Prostate gland (tissue), 2 donors: Measurements from ENCODE around the gene EHBP1L1. TPM values are rescaled to one million over a fixed set of nuclear protein-coding genes. Genes with fewer than 3 reads are reported as not detected.

Experiments
- DNase-seq: peaks from one replicate; pipeline ENCODE4 v3.0.0-alpha.2; 2019; ENCODE audit warnings: low spot score
- H3K27ac ChIP-seq, 2 donors: fragments of 200-600 bp; sonication (generic); 2 replicates each; pipeline ENCODE4 v1.5.1; 2017 to 2019
- H3K27me3 ChIP-seq: fragments of 200-600 bp; sonication (generic); replicated peaks from 2 replicates; pipeline ENCODE4 v1.5.1; 2019; ENCODE audit not compliant: insufficient read depth
- H3K36me3 ChIP-seq, 2 donors: fragments of 200-600 bp; sonication (generic); 1 replicate in 1 of 2; 2 replicates in 1 of 2; pipeline versions ENCODE4 v1.5.1 to v1.8.1; 2017 to 2019
- H3K4me1 ChIP-seq: fragments of 200-600 bp; sonication (generic); replicated peaks from 2 replicates; pipeline ENCODE4 v1.5.1; 2019
- H3K4me3 ChIP-seq, 2 donors: fragments of 200-600 bp; sonication (generic); 2 replicates each; pipeline ENCODE4 v1.5.1; 2017 to 2019
- H3K9me3 ChIP-seq: fragments of 200-600 bp; sonication (generic); 2 replicates; pipeline ENCODE4 v1.5.1; 2017
- POLR2A ChIP-seq: fragments of 450-650 bp; IDR thresholded peaks from one replicate; pipeline ENCODE4 v1.6.1; 2016; ENCODE audit warnings: antibody characterized with exemption, mild to moderate bottlenecking
- POLR2AphosphoS5 ChIP-seq: sonication (generic); formaldehyde crosslinking; IDR thresholded peaks from one replicate; pipeline ENCODE4 v1.6.1; 2017; ENCODE audit warnings: antibody characterized with exemption
- WGBS: methylation state at CpG from one replicate; pipeline ENCODE4 v1.1.5; 2018; 5-methylcytosine and 5-hydroxymethylcytosine counted together
- intact Hi-C: fragments of 100-400 bp; cut with DNase I; formaldehyde crosslinking; loops from one replicate; pipeline ENCODE4 v1.14.2; 2022
- total RNA-seq, 2 donors: library from RNA; depleted of rRNA; stranded (reverse); fragments of >200 nt; gene quantifications; one replicate each; pipeline ENCODE4 v1.1.0, GENCODE V29; 2016
- TF ChIP-seq, protein P1 (sequence below), 4 experiments: fragments of 200-600 bp in 2 of 4; fragments of 450-650 bp in 2 of 4; sonication (generic) in 2 of 4; IDR thresholded peaks; 1 replicate in 3 of 4; 2 replicates in 1 of 4; pipeline ENCODE4 v1.5.1; 2016 to 2019; ENCODE audit warnings: antibody characterized with exemption in 4 of 4, mild to moderate bottlenecking in 2 of 4, moderate library complexity in 2 of 4

EHBP1L1 gene
- total RNA-seq, 2 donors from 2014 or later, result 68.2 to 98.7 TPM

DNA sequence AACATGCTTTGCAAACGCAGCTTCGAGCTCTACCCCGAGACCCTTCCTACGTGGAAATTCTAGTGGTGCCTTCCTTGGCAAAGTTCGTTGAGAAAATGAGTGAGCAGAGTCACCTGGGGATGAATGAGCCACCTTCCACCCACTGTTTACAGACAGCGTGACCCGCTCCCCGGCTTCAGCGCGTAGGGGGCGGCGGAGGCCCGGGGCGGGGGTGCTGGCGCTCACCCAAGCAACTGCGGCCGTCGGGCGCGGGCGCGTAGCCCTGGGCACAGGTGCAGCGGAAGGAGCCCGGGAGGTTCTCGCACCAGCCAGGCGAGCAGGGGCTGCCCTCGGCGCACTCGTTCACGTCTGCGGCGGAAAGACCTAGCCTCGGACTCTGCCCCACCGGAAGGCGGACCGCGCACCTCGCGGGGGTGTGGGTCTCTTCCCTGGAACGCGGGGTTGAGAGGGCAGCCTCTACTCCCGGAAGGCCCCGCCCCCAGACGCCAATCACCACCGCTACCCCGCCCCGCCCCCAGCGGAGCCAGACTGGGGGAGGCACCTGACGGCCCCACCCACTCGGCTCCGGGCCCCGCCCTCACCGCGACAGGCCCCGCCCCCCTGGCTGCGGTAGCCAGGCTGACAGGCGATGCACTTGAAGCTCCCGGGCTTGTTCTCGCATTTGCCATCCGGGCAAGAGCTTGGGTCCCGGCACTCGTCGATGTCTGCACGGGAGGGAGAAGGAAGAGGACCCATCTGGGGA lies 29.5 kb upstream of the EHBP1L1 start:
- TF ChIP-seq POLR2AphosphoS5 (peak; percentile 37), POLR2A (peak; percentile 48)
- TF ChIP-seq, protein P1, sequence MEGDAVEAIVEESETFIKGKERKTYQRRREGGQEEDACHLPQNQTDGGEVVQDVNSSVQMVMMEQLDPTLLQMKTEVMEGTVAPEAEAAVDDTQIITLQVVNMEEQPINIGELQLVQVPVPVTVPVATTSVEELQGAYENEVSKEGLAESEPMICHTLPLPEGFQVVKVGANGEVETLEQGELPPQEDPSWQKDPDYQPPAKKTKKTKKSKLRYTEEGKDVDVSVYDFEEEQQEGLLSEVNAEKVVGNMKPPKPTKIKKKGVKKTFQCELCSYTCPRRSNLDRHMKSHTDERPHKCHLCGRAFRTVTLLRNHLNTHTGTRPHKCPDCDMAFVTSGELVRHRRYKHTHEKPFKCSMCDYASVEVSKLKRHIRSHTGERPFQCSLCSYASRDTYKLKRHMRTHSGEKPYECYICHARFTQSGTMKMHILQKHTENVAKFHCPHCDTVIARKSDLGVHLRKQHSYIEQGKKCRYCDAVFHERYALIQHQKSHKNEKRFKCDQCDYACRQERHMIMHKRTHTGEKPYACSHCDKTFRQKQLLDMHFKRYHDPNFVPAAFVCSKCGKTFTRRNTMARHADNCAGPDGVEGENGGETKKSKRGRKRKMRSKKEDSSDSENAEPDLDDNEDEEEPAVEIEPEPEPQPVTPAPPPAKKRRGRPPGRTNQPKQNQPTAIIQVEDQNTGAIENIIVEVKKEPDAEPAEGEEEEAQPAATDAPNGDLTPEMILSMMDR (IDR thresholded peaks at IDR 0.05), result peak in 1 of 4 experiments; percentile 25
- 33% methylated on average over 51 of the region's 64 CpGs for WGBS
- Histone ChIP-seq H3K27me3 (no peaks in the 10 kb centered on the region), H3K4me1 (peaks cover 6% of the 10 kb centered on the region), H3K9me3 (no peaks in the 10 kb centered on the region), H3K27ac (peak overlapping the region; percentile 69 to 76), H3K36me3 (no peaks in the 10 kb centered on the region), H3K4me3 (peak overlapping the region; percentile 25 to 33)
- peak; percentile 94 for DNase-seq
- intact Hi-C loops, result no loop called here

DNA sequence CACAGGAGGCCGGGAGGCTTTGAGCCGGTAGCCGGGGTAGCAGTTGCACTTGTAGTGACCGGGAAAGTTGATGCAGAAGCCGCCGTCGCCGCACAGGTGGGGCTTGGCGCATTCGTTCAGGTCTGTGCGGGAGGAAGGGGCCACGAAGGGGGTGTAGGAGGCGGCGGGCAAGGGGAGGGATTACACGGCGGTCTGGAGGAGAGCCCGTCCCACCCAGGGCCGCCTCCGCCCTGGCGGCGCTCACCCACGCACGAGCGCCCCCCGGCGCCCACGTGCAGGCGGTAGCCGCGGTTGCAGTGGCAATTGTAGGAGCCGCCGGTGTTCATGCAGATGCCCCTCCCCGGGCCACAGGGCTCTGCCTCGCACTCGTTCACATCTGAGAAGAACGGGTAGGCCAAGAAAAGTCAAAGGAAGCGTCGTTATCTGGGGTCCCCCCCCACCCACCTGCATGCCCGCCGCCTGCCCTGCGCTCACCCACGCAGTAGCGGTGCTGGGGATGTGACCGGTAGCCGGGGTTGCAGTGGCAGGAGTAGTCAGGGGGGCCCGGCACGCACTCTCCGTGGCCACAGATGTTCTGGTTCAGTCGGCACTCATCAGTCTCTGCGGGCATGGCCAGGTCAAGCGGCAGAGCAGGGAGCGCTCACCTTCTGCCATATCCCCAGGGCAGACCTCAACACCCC lies 28.3 kb upstream of the EHBP1L1 start:
- no peaks in the 10 kb centered on the region for H3K4me1 ChIP-seq
- H3K9me3 ChIP-seq, result no peaks in the 10 kb centered on the region
- H3K4me3 ChIP-seq, result no peak overlapping the region
- no peak for DNase-seq
- intact Hi-C loops, result no loop called here
- H3K27me3 ChIP-seq, result no peaks in the 10 kb centered on the region
- TF ChIP-seq, protein P1 (IDR thresholded peaks at IDR 0.05), result no peak
- TF ChIP-seq POLR2AphosphoS5, result no peak
- no peak for TF ChIP-seq POLR2A
- no peak overlapping the region for H3K27ac ChIP-seq
- H3K36me3 ChIP-seq, result no peaks in the 10 kb centered on the region
- WGBS, result 80% methylated on average over 52 of the region's 52 CpGs

DNA sequence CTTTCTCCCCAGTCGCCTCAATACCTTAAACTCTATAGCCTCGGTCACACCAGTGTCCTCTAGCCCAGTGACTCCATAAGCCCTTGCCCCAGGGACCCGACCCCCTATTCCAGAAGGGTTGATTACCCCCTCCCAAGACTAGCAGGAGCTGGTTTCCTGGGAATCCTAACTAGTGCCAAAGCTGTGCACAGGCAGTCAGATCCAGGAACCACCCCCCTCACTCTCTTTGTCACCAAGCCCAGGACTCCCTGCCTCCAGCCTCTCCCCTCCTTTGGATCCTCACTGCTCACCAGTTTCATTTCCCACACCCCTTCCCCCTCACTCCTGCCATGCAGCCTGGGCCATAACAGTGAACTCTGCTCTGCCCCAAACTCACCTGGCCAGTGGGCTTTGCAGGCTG lies 27.5 kb upstream of the EHBP1L1 start:
- Histone ChIP-seq H3K36me3 (no peaks in the 10 kb centered on the region), H3K9me3 (no peaks in the 10 kb centered on the region), H3K4me1 (no peaks in the 10 kb centered on the region), H3K4me3 (no peak overlapping the region), H3K27me3 (no peaks in the 10 kb centered on the region), H3K27ac (no peak overlapping the region)
- WGBS, result 88% methylated on average over 3 of the region's 3 CpGs
- intact Hi-C loops, result no loop called here
- DNase-seq, result no peak
- TF ChIP-seq, protein P1 (IDR thresholded peaks at IDR 0.05), result no peak
- TF ChIP-seq POLR2A (no peak), POLR2AphosphoS5 (no peak)

DNA sequence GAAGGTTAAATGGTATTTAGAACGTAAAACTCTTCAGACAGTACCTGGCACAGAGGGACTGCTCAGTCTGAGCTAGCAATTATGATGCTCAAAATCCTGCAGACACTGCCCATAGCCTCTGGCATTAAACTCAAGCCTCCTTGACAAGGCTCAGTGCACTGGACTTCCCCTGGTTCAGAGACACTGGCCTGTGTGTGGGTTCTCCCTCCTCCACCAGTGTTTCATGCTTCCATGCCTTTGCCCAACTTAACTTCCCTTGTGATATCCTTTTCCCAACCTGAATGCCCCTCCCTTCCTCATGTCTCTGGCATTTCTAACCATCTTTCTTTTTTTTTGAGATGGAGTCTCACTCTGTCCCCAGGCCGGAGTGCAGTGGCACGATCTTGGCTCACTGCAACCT lies 26.8 kb upstream of the EHBP1L1 start:
- no peaks in the 10 kb centered on the region for H3K9me3 ChIP-seq
- no peaks in the 10 kb centered on the region for H3K27me3 ChIP-seq
- 96% methylated on average over 3 of the region's 3 CpGs for WGBS
- H3K4me1 ChIP-seq, result no peaks in the 10 kb centered on the region
- H3K36me3 ChIP-seq, result no peaks in the 10 kb centered on the region
- intact Hi-C loops, result no loop called here
- no peak for DNase-seq
- H3K4me3 ChIP-seq, result no peak overlapping the region
- TF ChIP-seq, protein P1 (IDR thresholded peaks at IDR 0.05), result no peak
- no peak for TF ChIP-seq POLR2A
- TF ChIP-seq POLR2AphosphoS5, result no peak
- H3K27ac ChIP-seq, result no peak overlapping the region
